Measurements from ENCODE around the gene RAP1A. TPM values are rescaled to one million over a fixed set of nuclear protein-coding genes. Genes with fewer than 3 reads are reported as not detected.

Gene RAP1A
- polyA plus RNA-seq, 3 donors = 41.2 to 79.1 (median 75.3) TPM

GRCh38 chr1:111602974-111603373 is 16.6 kb upstream of the RAP1A start:
- H3K9me3 Mint-ChIP-seq = no peaks in the 10 kb centered on the region
- H2AFZ ChIP-seq (ENCODE audit: insufficient read depth, low read depth, low read length, poor library complexity, severe bottlenecking) = no peak overlapping the region
- H3K4me2 ChIP-seq (replicated peaks; ENCODE audit: extremely low read depth, low read length, poor library complexity, severe bottlenecking) = no peak overlapping the region
- H3K27ac Mint-ChIP-seq = no peak overlapping the region
- no peak for TF ChIP-seq CTCF (IDR thresholded peaks at IDR 0.05)
- peaks cover 0 to 2% (median 2%) of the 10 kb centered on the region in 3 donors for H3K27me3 Mint-ChIP-seq (ENCODE audit: low read depth in 3 of 3)
- no peaks in the 10 kb centered on the region for H4K20me1 ChIP-seq (ENCODE audit: insufficient read depth, low read length)
- H3K79me2 ChIP-seq (ENCODE audit: insufficient read depth, low read length) = no peaks in the 10 kb centered on the region
- H3K36me3 ChIP-seq (replicated peaks in 1 of 2; ENCODE audit: control insufficient read depth in 1 of 2, insufficient read depth in 2 of 2, low read length in 2 of 2) = no peaks in the 10 kb centered on the region
- H3K4me1 ChIP-seq (ENCODE audit: control insufficient read depth in 1 of 2, insufficient read depth in 2 of 2, low read length in 2 of 2) = peaks cover 0 to 6% of the 10 kb centered on the region in 2 donors
- H3K4me1 Mint-ChIP-seq = peaks cover 21% of the 10 kb centered on the region
- no peak overlapping the region for H3K4me3 ChIP-seq (replicated peaks in 1 of 3; ENCODE audit: low read depth in 2 of 3, low read length in 3 of 3)
- no peak for DNase-seq
- no peaks in the 10 kb centered on the region for H3K27me3 ChIP-seq (ENCODE audit: control insufficient read depth in 2 of 2, insufficient read depth in 2 of 2, low read length in 2 of 2)
- no peaks in the 10 kb centered on the region for H3K9me3 ChIP-seq (replicated peaks in 1 of 2; ENCODE audit: control insufficient read depth in 1 of 2, insufficient read depth in 1 of 2, low read length in 2 of 2)
- H3K9ac ChIP-seq (ENCODE audit: insufficient read depth, low read length, poor library complexity, severe bottlenecking) = no peak overlapping the region
- no peak overlapping the region for H3K4me3 Mint-ChIP-seq
- no peaks in the 10 kb centered on the region for H3K36me3 Mint-ChIP-seq
- intact Hi-C loops (cut with micrococcal nuclease) = no loop called here
- no peak overlapping the region for H3K27ac ChIP-seq (ENCODE audit: low read depth in 1 of 2, low read length in 2 of 2)
- WGBS (ENCODE audit: insufficient coverage) = 67% methylated on average over 1 of the region's 4 CpGs

- H3K4me1 ChIP-seq (ENCODE audit: control insufficient read depth in 1 of 2, insufficient read depth in 2 of 2, low read length in 2 of 2) = peaks cover 0 to 6% of the 10 kb centered on the region in 2 donors
- no peaks in the 10 kb centered on the region for H3K36me3 ChIP-seq (replicated peaks in 1 of 2; ENCODE audit: control insufficient read depth in 1 of 2, insufficient read depth in 2 of 2, low read length in 2 of 2)
- peaks cover 21% of the 10 kb centered on the region for H3K4me1 Mint-ChIP-seq
- H3K9ac ChIP-seq (ENCODE audit: insufficient read depth, low read length, poor library complexity, severe bottlenecking) = no peak overlapping the region
- TF ChIP-seq CTCF (IDR thresholded peaks at IDR 0.05) = no peak
- no peak overlapping the region for H3K27ac Mint-ChIP-seq
- no peak overlapping the region for H2AFZ ChIP-seq (ENCODE audit: insufficient read depth, low read depth, low read length, poor library complexity, severe bottlenecking)
- H3K27ac ChIP-seq (ENCODE audit: low read depth in 1 of 2, low read length in 2 of 2) = no peak overlapping the region
- H3K4me3 ChIP-seq (replicated peaks in 1 of 3; ENCODE audit: low read depth in 2 of 3, low read length in 3 of 3) = no peak overlapping the region
- H3K36me3 Mint-ChIP-seq = no peaks in the 10 kb centered on the region
- no peaks in the 10 kb centered on the region for H4K20me1 ChIP-seq (ENCODE audit: insufficient read depth, low read length)
- no peaks in the 10 kb centered on the region for H3K9me3 ChIP-seq (replicated peaks in 1 of 2; ENCODE audit: control insufficient read depth in 1 of 2, insufficient read depth in 1 of 2, low read length in 2 of 2)
- no peaks in the 10 kb centered on the region for H3K79me2 ChIP-seq (ENCODE audit: insufficient read depth, low read length)
- H3K27me3 Mint-ChIP-seq (ENCODE audit: low read depth in 3 of 3) = peaks cover 0 to 3% (median 2%) of the 10 kb centered on the region in 3 donors
- no peak overlapping the region for H3K4me2 ChIP-seq (replicated peaks; ENCODE audit: extremely low read depth, low read length, poor library complexity, severe bottlenecking)
- no peak for DNase-seq
- H3K9me3 Mint-ChIP-seq = peaks cover 0 to 5% (median 2%) of the 10 kb centered on the region in 7 donors
- WGBS (ENCODE audit: insufficient coverage) = 34% methylated on average over 3 of the region's 4 CpGs
- H3K27me3 ChIP-seq (ENCODE audit: control insufficient read depth in 2 of 2, insufficient read depth in 2 of 2, low read length in 2 of 2) = no peaks in the 10 kb centered on the region
- intact Hi-C loops (cut with micrococcal nuclease) = no loop called here
- H3K4me3 Mint-ChIP-seq = no peak overlapping the region
Measured at GRCh38 chr1:111603979-111604378, 15.6 kb upstream of the RAP1A start.

Data from CD14-positive monocyte (primary cell).